HuH-7 (cell line): Measurements from ENCODE around the gene VPS33B.
"Not testable (repeated sequence)": the region's sequence is repeated elsewhere in the genome, so short reads cannot be mapped to it uniquely, and the experiment has no call there.

Source experiments
- DNase-seq: peaks from one replicate; pipeline ENCODE4 v3.0.0; 2011; ENCODE audit warnings: low spot score

Gene VPS33B

GRCh38 chr15:91022075-91022831 is at the start of gene VPS33B:
Gene VPS33B (minus strand): TSS chr15:91022594. CDS start chr15:91022249, 345 bp downstream.
- peak; percentile 79 for DNase-seq

- DNase-seq: no peak
Observed at GRCh38 chr15:91072161-91072560, 49.8 kb upstream of the VPS33B start.

- DNase-seq: no peak
Observed at GRCh38 chr15:91070872-91071271, 48.5 kb upstream of the VPS33B start.

GRCh38 chr15:91068966-91069365 is 46.6 kb upstream of the VPS33B start:
- DNase-seq: no peak

- no peak for DNase-seq
Observed at GRCh38 chr15:91068436-91068835, 46.0 kb upstream of the VPS33B start.

- DNase-seq: no peak
Observed at GRCh38 chr15:91067036-91067435, 44.6 kb upstream of the VPS33B start.

GRCh38 chr15:91065505-91065904 is 43.1 kb upstream of the VPS33B start:
- DNase-seq: no peak

- DNase-seq: no peak
Observed at GRCh38 chr15:91061997-91062396, 39.6 kb upstream of the VPS33B start.

- DNase-seq: no peak
Observed at GRCh38 chr15:91061230-91061629, 38.8 kb upstream of the VPS33B start.

- DNase-seq: peak; percentile 73
Observed at GRCh38 chr15:91055548-91056331, 33.3 kb upstream of the VPS33B start.

- DNase-seq: no peak
Observed at GRCh38 chr15:91054816-91055215, 32.4 kb upstream of the VPS33B start.

- DNase-seq: no peak
Observed at GRCh38 chr15:91051248-91051647, 28.9 kb upstream of the VPS33B start.

- no peak for DNase-seq
Observed at GRCh38 chr15:91050128-91050455, 27.7 kb upstream of the VPS33B start.

- peak; percentile 61 for DNase-seq
Observed at GRCh38 chr15:91049378-91050127, 27.2 kb upstream of the VPS33B start.

GRCh38 chr15:91047545-91048199 is 25.3 kb upstream of the VPS33B start:
- no peak for DNase-seq

- not testable (repeated sequence) for DNase-seq
Observed at GRCh38 chr15:91046056-91046455, 23.7 kb upstream of the VPS33B start.

- DNase-seq: no peak
Observed at GRCh38 chr15:91045065-91045464, 22.7 kb upstream of the VPS33B start.

- DNase-seq: no peak
Observed at GRCh38 chr15:91043202-91043874, 20.9 kb upstream of the VPS33B start.

GRCh38 chr15:91040856-91041255 is 18.5 kb upstream of the VPS33B start:
- no peak for DNase-seq

GRCh38 chr15:91039996-91040395 is 17.6 kb upstream of the VPS33B start:
- DNase-seq: no peak

GRCh38 chr15:91032919-91033803 is 10.8 kb upstream of the VPS33B start:
- DNase-seq: peak; percentile 60
